Nephron (organoid): ENCODE data around the gene IDH3B.

ENCODE experiments used
- H3K27ac Mint-ChIP-seq, 3 experiments: 2 replicates each; pipeline ENCODE4 v1.8.0; 2020; ENCODE audit warnings: mixed read lengths in 3 of 3, mild to moderate bottlenecking in 2 of 3, moderate library complexity in 1 of 3
- H3K27me3 Mint-ChIP-seq: 2 replicates; pipeline ENCODE4 v1.8.0; 2021; ENCODE audit warnings: low read depth, mild to moderate bottlenecking, moderate library complexity, mixed read lengths
- H3K36me3 Mint-ChIP-seq: 2 replicates; pipeline ENCODE4 v1.8.0; 2020; ENCODE audit warnings: low read depth, mixed read lengths
- H3K4me1 Mint-ChIP-seq: 2 replicates; pipeline ENCODE4 v1.8.0; 2020; ENCODE audit warnings: mixed read lengths
- H3K4me3 Mint-ChIP-seq, 3 experiments: 2 replicates each; pipeline ENCODE4 v1.8.0; 2020; ENCODE audit warnings: mild to moderate bottlenecking in 3 of 3, mixed read lengths in 3 of 3, moderate library complexity in 2 of 3
- H3K9me3 Mint-ChIP-seq: 2 replicates; pipeline ENCODE4 v1.8.0; 2020; ENCODE audit warnings: mixed read lengths
- CTCF ChIP-seq, 3 experiments: fragments of 200-600 bp; sonication (generic); IDR thresholded peaks; one replicate each; pipeline ENCODE4 v1.5.0; 2021; ENCODE audit warnings: antibody characterized with exemption in 3 of 3; ENCODE audit not compliant: unreplicated experiment in 3 of 3

Gene IDH3B

GRCh38 chr20:2657241-2657640, 6.8 kb downstream of the IDH3B start:
- peaks cover 85% of the 10 kb centered on the region for H3K36me3 Mint-ChIP-seq
- no peaks in the 10 kb centered on the region for H3K9me3 Mint-ChIP-seq
- H3K4me3 Mint-ChIP-seq = peak overlapping the region in 2 of 3 experiments; percentile 55 to 67
- H3K27me3 Mint-ChIP-seq = no peaks in the 10 kb centered on the region
- no peak overlapping the region for H3K27ac Mint-ChIP-seq
- TF ChIP-seq CTCF (IDR thresholded peaks at IDR 0.05; ENCODE audit: unreplicated experiment in 3 of 3) = no peak
- H3K4me1 Mint-ChIP-seq = peaks cover 18% of the 10 kb centered on the region

- no peaks in the 10 kb centered on the region for H3K9me3 Mint-ChIP-seq
- peaks cover 79% of the 10 kb centered on the region for H3K36me3 Mint-ChIP-seq
- no peak overlapping the region for H3K27ac Mint-ChIP-seq
- H3K4me1 Mint-ChIP-seq = peaks cover 13% of the 10 kb centered on the region
- peak overlapping the region in 2 of 3 experiments; percentile 50 to 67 for H3K4me3 Mint-ChIP-seq
- H3K27me3 Mint-ChIP-seq = no peaks in the 10 kb centered on the region
- no peak for TF ChIP-seq CTCF (IDR thresholded peaks at IDR 0.05; ENCODE audit: unreplicated experiment in 3 of 3)
Observed at GRCh38 chr20:2656471-2657117, 7.4 kb downstream of the IDH3B start.

GRCh38 chr20:2655331-2656116, 8.5 kb downstream of the IDH3B start:
- H3K36me3 Mint-ChIP-seq = peaks cover 69% of the 10 kb centered on the region
- no peaks in the 10 kb centered on the region for H3K27me3 Mint-ChIP-seq
- TF ChIP-seq CTCF (IDR thresholded peaks at IDR 0.05; ENCODE audit: unreplicated experiment in 3 of 3) = no peak
- H3K4me3 Mint-ChIP-seq = peak overlapping the region; percentile 40 to 94 (median 50)
- H3K27ac Mint-ChIP-seq = no peak overlapping the region
- H3K4me1 Mint-ChIP-seq = peaks cover 13% of the 10 kb centered on the region
- H3K9me3 Mint-ChIP-seq = no peaks in the 10 kb centered on the region

GRCh38 chr20:2654831-2655230, 9.2 kb downstream of the IDH3B start:
- no peaks in the 10 kb centered on the region for H3K9me3 Mint-ChIP-seq
- H3K4me3 Mint-ChIP-seq = peak overlapping the region; percentile 91 to 94 (median 92)
- peaks cover 13% of the 10 kb centered on the region for H3K4me1 Mint-ChIP-seq
- peaks cover 62% of the 10 kb centered on the region for H3K36me3 Mint-ChIP-seq
- H3K27me3 Mint-ChIP-seq = no peaks in the 10 kb centered on the region
- TF ChIP-seq CTCF (IDR thresholded peaks at IDR 0.05; ENCODE audit: unreplicated experiment in 3 of 3) = no peak
- H3K27ac Mint-ChIP-seq = peak overlapping the region in 2 of 3 experiments; percentile 49 to 51

GRCh38 chr20:2654384-2654822, 9.6 kb downstream of the IDH3B start:
- H3K27me3 Mint-ChIP-seq = no peaks in the 10 kb centered on the region
- H3K4me1 Mint-ChIP-seq = peaks cover 13% of the 10 kb centered on the region
- H3K9me3 Mint-ChIP-seq = no peaks in the 10 kb centered on the region
- H3K27ac Mint-ChIP-seq = peak overlapping the region in 2 of 3 experiments; percentile 49 to 51
- no peak for TF ChIP-seq CTCF (IDR thresholded peaks at IDR 0.05; ENCODE audit: unreplicated experiment in 3 of 3)
- H3K36me3 Mint-ChIP-seq = peaks cover 58% of the 10 kb centered on the region
- peak overlapping the region; percentile 91 to 94 (median 92) for H3K4me3 Mint-ChIP-seq
